H1 (cell line): ENCODE data around the gene CNST. TPM values are rescaled to one million over a fixed set of nuclear protein-coding genes. Genes with fewer than 3 reads are reported as not detected.

ENCODE experiments used
- ATF3 ChIP-seq: IDR thresholded peaks from 2 replicates; pipeline ENCODE4 v1.6.1; 2011; ENCODE audit warnings: low read depth, mild to moderate bottlenecking, low read length; ENCODE audit not compliant: insufficient read depth
- GABPA ChIP-seq: IDR thresholded peaks from 2 replicates; pipeline ENCODE4 v1.6.1; 2011; ENCODE audit warnings: mild to moderate bottlenecking, low read length, moderate library complexity, borderline replicate concordance; ENCODE audit not compliant: insufficient read depth
- polyA plus RNA-seq, 7 experiments: library from polyadenylated mRNA; depleted of rRNA in 3 of 7; stranded (reverse) in 5 of 7; unstranded in 2 of 7; fragments of >200 nt in 5 of 7; fragments of 200-250 nt in 2 of 7; gene quantifications; 1 replicate in 5 of 7; 2 replicates in 1 of 7; 4 replicates in 1 of 7; pipeline versions ENCODE4 v1.2.1 to v1.2.3, GENCODE V29; 2011 to 2013; ENCODE audit warnings: missing spikeins in 2 of 7, mixed read lengths in 2 of 7
- total RNA-seq: library from RNA; stranded (reverse); fragmentation: NEBNext Ultra II Directional; extraction: Animal tissue kit (Norgen Biotek cat#: 25700); gene quantifications from 2 replicates; pipeline ENCODE4 v1.2.1, GENCODE V29; 2021

The CNST gene
- total and polyA plus RNA-seq, 2 of the 8 experiments (the other 6 are each of a cell fraction or from before 2014, with no cell fraction given) = 5.3 to 21.3 TPM

- TF ChIP-seq ATF3 = no peak
- no peak for TF ChIP-seq GABPA
These were observed 31.7 kb downstream of the CNST start (continued) for GRCh38 chr1:246597971-246598370.
